Hematopoietic multipotent progenitor cell treated with erythropoietin and hydrocortisone succinate and interleukin-3 and kit ligand, for 15 days (in vitro differentiated cells): Measurements from ENCODE around the gene OR2AG2.
"Not testable (repeated sequence)": the region's sequence is repeated elsewhere in the genome, so short reads cannot be mapped to it uniquely, and the experiment has no call there.

ENCODE experiments used
- DNase-seq: peaks from one replicate; pipeline ENCODE4 v3.0.0-alpha.2; 2015; ENCODE audit warnings: low spot score

Gene OR2AG2

DNA sequence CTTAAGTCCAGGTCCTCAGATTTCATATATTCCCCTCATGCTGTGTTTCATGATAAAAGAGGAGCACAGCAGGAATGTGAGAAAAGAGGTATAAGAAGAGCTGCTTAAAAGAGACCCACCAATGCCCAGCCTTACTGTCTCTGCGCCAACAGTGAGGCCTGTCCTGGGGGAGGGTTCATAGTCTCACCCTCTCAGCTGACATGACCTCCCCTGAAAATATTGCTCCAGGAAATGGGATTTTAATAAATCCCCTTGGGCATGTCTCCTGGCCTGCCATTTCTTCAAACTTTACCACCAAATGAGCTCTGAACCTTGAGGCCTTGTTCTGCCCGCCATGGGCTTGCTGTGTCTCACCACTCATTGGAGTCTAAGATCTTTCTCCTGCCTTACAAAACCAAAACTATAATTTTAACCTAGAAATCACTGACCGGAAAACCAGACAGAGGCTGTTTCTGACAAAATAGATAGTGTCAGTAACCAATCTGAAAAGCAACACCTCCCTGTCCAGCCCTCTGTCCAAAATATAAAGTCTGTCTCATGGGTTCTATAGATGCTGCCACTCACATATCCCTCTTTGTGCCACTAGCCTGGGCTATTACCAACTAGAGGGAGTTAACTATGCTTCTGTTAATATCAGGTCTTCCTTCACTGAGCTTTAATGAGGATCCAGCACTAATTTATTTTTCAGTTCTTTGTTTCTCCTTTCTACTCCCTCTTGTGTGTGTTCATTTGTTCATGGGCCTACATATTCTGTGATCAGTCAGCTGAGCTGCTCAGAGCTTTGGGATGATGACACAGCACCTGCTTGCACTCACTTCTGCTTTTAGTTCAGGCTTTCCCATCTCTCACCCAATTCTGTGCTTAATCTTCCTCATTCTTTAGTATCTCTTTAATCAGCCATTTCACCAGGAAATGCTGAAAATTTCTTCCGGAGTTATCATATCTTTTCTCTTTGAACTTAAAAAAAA, at the start of gene OR2AG2:
Gene OR2AG2 (minus strand): TSS at position 51 of the 968 bp plus-strand sequence. CDS start 3,019 bp downstream, outside the sequence.
- DNase-seq = no peak

GRCh38 chr11:6818967-6819366, 47.2 kb upstream of the OR2AG2 start:
- DNase-seq = no peak

- DNase-seq = no peak
Observed at GRCh38 chr11:6817694-6818093, 45.9 kb upstream of the OR2AG2 start.

GRCh38 chr11:6813656-6814055, 41.9 kb upstream of the OR2AG2 start:
- no peak for DNase-seq

GRCh38 chr11:6812390-6813005, 40.7 kb upstream of the OR2AG2 start:
- peak; percentile 56 for DNase-seq

DNA sequence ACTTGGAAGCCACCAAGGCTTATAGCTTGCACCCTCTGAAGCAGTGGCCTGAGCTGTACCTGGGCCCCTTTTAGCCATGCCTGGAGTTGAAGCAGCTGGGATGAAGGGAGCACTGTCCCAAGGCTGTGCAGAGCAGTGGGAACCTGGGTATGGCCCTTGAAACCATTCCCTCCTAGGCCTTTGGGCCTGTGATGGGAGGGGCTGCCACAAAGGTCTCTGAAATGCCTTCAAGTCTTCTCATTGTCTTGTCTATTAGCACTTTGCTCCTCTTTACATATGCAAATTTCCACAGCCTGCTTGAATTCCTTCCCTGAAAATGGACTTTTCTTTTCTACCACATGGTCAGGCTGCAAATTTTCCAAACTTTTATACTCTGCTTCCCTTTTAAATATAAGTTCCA, 29.3 kb upstream of the OR2AG2 start:
- DNase-seq = not testable (repeated sequence)

GRCh38 chr11:6799402-6799801, 27.6 kb upstream of the OR2AG2 start, which contains the start of gene OR6A2:
TSS of gene OR6A2 (minus strand) at chr11:6799689. CDS start at chr11:6795708, 3,981 bp downstream.
- no peak for DNase-seq

GRCh38 chr11:6794639-6795038, 22.9 kb upstream of the OR2AG2 start:
- no peak for DNase-seq

DNA sequence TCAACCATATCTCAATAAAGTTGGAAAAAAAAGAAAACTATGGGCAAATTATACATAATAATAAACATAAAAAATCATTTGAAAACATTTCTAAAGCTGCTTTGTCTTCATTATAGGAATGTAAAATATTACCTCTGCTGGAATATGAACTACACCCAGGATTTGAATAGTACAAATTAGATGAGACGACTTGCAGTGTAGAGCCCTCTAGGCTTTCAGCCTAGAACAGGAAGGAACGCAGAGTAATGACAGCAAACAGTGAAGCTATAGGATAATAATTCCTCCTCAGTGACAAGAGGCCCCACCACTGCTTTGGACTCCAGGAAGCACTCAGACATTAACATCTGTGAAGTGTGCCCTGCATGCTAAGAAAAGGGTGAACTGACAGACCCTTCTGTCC, 18.8 kb upstream of the OR2AG2 start:
- no peak for DNase-seq

DNA sequence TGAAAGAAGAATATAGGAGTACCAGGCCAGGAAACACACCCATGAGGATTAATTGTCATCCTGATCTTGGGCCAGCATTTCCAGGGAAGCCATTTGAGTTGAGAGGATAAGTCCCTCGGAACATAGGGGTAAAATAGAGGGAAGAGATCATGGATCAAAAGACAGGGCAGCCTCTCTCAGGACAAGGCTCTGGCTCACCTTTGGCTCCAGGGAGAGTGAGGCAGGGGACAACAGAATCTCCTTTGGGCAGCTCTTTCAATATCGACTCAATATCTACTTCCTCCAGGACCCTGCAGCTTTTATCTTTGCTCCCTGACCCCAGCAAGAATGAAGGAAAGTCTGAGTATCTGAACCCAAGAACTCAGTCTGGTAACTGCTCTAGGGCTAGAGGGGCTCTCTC, 10.9 kb upstream of the OR2AG2 start, which contains the start of gene OR2AG1:
Gene OR2AG1 (plus strand): TSS at position 301 of the 400 bp plus-strand sequence. CDS start 2,018 bp downstream, outside the sequence.
- DNase-seq = no peak

- no peak for DNase-seq
Observed at GRCh38 chr11:6780829-6781228, 9.1 kb upstream of the OR2AG2 start.

GRCh38 chr11:6778518-6778917, 6.7 kb upstream of the OR2AG2 start:
- no peak for DNase-seq

- peak; percentile 13 for DNase-seq
Observed at GRCh38 chr11:6757373-6757967, 14.3 kb downstream of the OR2AG2 start.

GRCh38 chr11:6755953-6756347, 15.8 kb downstream of the OR2AG2 start:
- no peak for DNase-seq

GRCh38 chr11:6755303-6755952, 16.3 kb downstream of the OR2AG2 start:
- peak; percentile 50 for DNase-seq

DNA sequence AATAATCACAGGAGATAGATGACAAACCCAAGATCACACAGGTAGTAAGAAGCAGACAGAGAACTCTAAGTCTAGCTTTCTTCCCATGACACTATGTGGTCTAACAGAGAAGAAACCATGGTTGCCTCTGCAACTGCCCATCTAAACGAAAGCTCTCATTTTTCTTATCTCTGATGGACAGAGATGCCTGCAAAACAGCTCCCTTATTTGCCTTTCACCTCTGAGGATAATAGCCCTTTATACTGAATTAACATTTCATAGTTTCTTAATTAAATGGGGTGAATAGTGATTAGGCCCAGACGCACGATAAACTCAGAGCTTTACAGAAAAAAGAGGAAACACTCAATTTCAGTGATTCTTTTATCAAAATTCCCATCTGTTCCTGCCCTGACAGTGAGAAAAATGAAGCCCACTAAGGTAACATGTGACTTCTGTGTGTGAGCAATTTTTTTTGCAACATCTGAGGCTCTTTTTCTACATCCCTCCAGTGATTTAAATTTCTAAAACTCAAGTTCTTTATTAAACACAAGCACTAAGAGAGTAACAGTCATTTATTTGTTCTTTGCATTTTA, 24.6 kb downstream of the OR2AG2 start:
- DNase-seq = no peak

DNA sequence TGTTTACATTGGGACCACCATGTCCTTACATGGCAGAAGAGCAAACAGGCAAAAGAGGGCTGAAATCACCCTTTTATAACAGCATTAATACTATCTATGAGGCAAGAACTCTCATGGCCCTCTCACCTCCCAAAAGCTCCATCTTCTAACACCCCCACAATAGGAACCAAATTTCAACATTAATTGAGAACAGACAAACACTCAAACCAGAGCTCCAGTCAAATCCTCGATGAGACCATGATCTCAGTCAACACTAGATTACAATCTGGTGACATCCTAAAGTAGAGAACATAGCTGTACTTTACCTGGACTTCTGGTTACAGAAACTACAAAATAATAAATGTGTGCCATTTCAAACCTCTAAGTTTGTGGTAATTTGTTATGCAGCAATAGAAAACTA, 25.1 kb downstream of the OR2AG2 start:
- no peak for DNase-seq

- DNase-seq = no peak
Observed at GRCh38 chr11:6746086-6746618, 25.6 kb downstream of the OR2AG2 start.

DNA sequence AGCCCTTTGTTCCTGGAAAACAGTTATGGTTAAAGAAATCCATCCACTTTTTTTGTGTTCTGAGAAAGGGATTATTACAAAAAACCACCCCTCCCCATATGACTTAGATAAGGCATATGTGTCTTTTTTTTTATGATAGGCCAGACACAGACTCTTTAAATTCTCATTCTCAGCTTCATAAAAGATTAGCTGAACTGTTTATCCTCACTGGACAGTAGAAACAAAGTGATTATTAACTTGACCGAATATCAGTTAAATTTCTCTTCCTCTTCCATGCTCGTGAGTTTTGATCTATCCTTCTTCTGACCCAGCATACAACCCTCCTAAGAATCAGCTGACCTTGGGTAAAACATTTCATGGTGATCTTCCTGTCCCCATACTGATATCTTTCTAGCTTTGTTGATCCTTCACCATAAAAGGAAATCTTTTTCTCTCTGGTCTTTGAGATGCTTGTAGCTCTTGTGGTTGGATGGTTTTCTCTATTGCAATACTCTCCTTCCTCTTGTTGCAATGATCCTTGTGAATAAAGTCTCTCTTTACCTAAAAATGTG, 26.2 kb downstream of the OR2AG2 start:
- DNase-seq = no peak

DNA sequence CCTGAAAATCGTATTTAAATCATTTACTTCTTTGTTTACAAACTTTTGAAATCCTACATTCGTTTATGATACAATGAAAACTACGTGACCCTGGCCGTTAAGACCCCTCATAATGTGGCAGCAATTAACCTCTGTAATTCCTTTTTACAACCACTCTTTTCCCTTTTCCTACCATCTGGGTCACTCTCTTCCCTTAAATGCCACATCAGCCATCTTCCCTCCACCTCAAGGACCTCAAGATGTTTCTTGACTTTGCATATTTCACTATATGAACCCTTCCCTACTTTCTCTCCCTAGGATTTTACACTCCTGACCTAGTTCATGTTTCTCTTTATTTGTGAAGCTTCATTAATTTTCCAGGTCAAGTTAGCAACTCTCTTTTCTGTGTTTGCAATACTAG, 26.8 kb downstream of the OR2AG2 start:
- no peak for DNase-seq

DNA sequence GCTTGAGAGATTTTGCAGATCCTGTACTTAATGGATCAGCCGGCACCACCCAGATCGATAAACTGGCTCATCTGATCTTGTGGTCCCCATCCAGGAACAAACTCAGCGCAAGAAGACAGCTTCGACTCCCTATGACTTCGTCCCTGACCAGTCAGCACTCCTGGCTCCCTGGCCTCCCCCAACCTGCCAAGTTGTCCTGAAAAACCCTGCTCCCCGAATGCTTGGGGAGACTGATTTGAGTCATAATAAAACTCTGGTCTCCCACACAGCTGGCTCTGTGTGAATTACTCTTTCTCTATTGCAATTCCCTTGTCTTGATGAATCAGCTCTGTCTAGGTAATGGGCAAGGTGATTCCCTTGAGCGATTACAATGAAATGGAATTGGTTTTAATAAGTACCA, 29.5 kb downstream of the OR2AG2 start:
- no peak for DNase-seq
